Hepatocyte (in vitro differentiated cells): ENCODE data around the gene FLOT1. TPM values are rescaled to one million over a fixed set of nuclear protein-coding genes. Genes with fewer than 3 reads are reported as not detected.

Experiments used
- DNase-seq: peaks from one replicate; pipeline ENCODE4 v3.0.0-alpha.2; 2016; ENCODE audit warnings: low spot score
- H2AFZ ChIP-seq: fragments of 200-600 bp; sonication (generic); 2 replicates; pipeline ENCODE4 v1.6.0; 2016; ENCODE audit warnings: antibody characterized with exemption, mild to moderate bottlenecking
- H3K27ac ChIP-seq: fragments of 200-600 bp; sonication (generic); 2 replicates; pipeline ENCODE4 v1.5.1; 2016; ENCODE audit warnings: mild to moderate bottlenecking
- H3K27me3 ChIP-seq: fragments of 200-600 bp; sonication (generic); 2 replicates; pipeline ENCODE4 v1.6.1; 2016
- H3K36me3 ChIP-seq: fragments of 200-600 bp; sonication (generic); replicated peaks from 2 replicates; pipeline ENCODE4 v1.5.1; 2016; ENCODE audit warnings: low read depth; ENCODE audit not compliant: insufficient read depth
- H3K4me1 ChIP-seq: fragments of 200-600 bp; sonication (generic); 2 replicates; pipeline ENCODE4 v1.5.1; 2016; ENCODE audit warnings: mild to moderate bottlenecking, moderate library complexity; ENCODE audit not compliant: insufficient read depth
- H3K4me2 ChIP-seq: fragments of 200-600 bp; sonication (generic); 2 replicates; pipeline ENCODE4 v1.6.0; 2016
- H3K4me3 ChIP-seq: fragments of 200-600 bp; sonication (generic); 2 replicates; pipeline ENCODE4 v1.5.1; 2016; ENCODE audit warnings: mild to moderate bottlenecking
- H3K79me2 ChIP-seq: fragments of 200-600 bp; sonication (generic); 2 replicates; pipeline ENCODE4 v1.6.0; 2017; ENCODE audit warnings: mild to moderate bottlenecking
- H3K9me2 ChIP-seq: fragments of 200-600 bp; sonication (generic); replicated peaks from 2 replicates; pipeline ENCODE4 v1.6.0; 2017; ENCODE audit warnings: mild to moderate bottlenecking; ENCODE audit not compliant: insufficient read depth
- H3K9me3 ChIP-seq: fragments of 200-600 bp; sonication (generic); 2 replicates; pipeline ENCODE4 v1.5.1; 2016; ENCODE audit warnings: low read depth, mild to moderate bottlenecking
- H4K20me1 ChIP-seq: fragments of 200-600 bp; sonication (generic); 2 replicates; pipeline ENCODE4 v1.6.0; 2016; ENCODE audit warnings: mild to moderate bottlenecking; ENCODE audit not compliant: insufficient read depth, poor library complexity, severe bottlenecking
- CTCF ChIP-seq: fragments of 200-600 bp; sonication (generic); IDR thresholded peaks from 2 replicates; pipeline ENCODE4 v1.5.1; 2016; ENCODE audit warnings: antibody characterized with exemption, mild to moderate bottlenecking; ENCODE audit not compliant: poor library complexity
- EZH2 ChIP-seq: fragments of 200-600 bp; sonication (generic); IDR thresholded peaks from 2 replicates; pipeline ENCODE4 v1.6.1; 2016; ENCODE audit warnings: antibody characterized with exemption, mild to moderate bottlenecking, borderline replicate concordance
- EZH2phosphoT487 ChIP-seq: fragments of 200-600 bp; sonication (generic); IDR thresholded peaks from one replicate; pipeline ENCODE4 v1.6.1; 2018; ENCODE audit warnings: antibody characterized with exemption, mild to moderate bottlenecking, low read depth, moderate library complexity; ENCODE audit not compliant: unreplicated experiment, severe bottlenecking
- WGBS: methylation state at CpG from one replicate; pipeline ENCODE4 v1.1.6; 2016; ENCODE audit warnings: low lambda C conversion rate; ENCODE audit errors: missing lambda C conversion rate; 5-methylcytosine and 5-hydroxymethylcytosine counted together
- polyA plus RNA-seq: library from polyadenylated mRNA; unstranded; fragments of >200 nt; fragmentation: Nextera tagmentation; extraction: Ambion mirVana; gene quantifications from 2 replicates; pipeline ENCODE4 v1.2.1, GENCODE V29; 2016
- total RNA-seq: library from RNA; depleted of rRNA; stranded (reverse); fragments of >200 nt; gene quantifications from 2 replicates; pipeline ENCODE4 v1.2.3, GENCODE V29; 2014

Gene FLOT1
- total and polyA plus RNA-seq, 2 experiments from 2014 or later, result 93.5 to 144 TPM

DNA sequence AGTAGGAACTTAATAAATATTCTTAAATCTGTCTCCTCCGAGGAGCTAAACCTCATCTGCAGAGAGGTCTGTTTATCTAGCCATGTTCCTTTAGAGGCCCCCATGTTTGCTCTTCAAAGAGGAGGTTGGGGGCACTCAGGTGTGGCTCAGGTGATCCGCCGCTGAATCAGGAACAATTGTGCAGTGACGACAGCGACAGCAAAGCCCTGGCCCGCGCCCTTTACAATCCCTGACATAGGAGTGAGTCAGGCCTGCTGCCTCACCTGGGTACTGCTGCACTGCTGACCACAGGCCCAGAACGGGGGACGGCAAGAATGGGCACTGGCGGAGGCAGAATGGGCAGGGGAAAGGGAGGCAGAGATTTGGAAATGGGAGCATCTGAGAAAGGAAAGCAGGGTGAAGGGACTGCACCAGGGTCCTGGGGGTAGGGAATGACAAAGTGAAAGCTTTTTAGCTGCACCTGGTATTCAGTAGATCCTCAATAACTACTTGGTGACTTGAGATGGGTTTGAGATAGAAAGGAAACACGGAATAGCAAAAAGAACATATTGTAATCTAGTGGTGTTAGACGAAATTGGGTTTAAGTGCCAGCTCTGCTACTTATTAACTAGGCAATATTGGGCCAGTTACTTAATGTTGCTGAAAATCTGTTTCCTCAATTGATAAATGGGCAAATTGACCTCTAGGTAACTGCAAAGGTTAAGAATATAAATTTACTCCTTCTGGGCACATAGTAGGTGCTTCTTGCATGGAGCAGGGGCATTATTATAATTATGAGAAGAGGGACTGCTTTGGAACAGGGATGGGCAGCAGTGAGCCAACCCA lies 7.3 kb upstream of the FLOT1 start:
- DNase-seq, result peak; percentile 87
- Histone ChIP-seq H3K4me2 (peak overlapping the region; percentile 35), H3K9me2 (no peaks in the 10 kb centered on the region), H3K79me2 (no peaks in the 10 kb centered on the region), H3K4me3 (no peak overlapping the region), H2AFZ (no peak overlapping the region), H3K27me3 (no peaks in the 10 kb centered on the region), H4K20me1 (no peaks in the 10 kb centered on the region), H3K27ac (peak overlapping the region; percentile 91), H3K4me1 (peaks cover 48% of the 10 kb centered on the region), H3K36me3 (no peaks in the 10 kb centered on the region), H3K9me3 (no peaks in the 10 kb centered on the region)
- WGBS, result 59% methylated on average over 12 of the region's 12 CpGs
- TF ChIP-seq CTCF (no peak), EZH2 (no peak), EZH2phosphoT487 (no peak)

DNA sequence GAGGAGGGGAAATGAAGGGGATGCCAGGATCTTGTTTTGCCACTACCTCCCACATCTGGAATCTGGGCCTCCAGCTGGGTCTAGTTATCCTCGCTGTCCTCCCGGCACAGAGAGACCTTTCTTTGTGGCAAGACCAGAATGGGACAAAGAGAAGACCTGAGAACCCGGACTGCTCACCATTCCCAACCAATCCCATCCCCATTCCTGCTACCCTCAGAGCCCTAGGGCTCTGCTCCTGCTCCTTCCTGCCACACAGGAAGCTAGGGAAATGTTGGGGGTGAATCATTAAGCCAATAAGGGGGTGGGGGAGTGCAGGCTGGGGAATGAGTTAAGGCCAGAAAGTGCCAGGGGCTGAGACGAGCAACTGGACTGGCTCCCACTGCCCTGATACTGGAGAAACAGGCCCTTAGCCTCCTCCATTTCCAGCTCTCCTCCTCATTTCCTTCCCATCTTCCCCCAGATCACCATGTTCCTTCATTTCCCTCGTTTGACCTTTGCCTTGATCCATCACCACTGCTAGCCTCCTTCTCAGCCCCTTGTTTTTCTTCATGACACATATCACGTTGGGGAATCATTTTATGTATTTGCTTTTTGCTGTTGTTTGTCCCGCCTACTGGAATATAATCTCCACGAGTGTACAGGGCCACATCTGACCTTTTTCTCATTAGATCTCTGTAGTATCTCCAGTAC lies 6.5 kb upstream of the FLOT1 start:
- Histone ChIP-seq H3K4me2 (peak overlapping the region; percentile 21), H3K79me2 (peaks cover 2% of the 10 kb centered on the region), H3K4me3 (no peak overlapping the region), H3K9me3 (no peaks in the 10 kb centered on the region), H2AFZ (no peak overlapping the region), H3K9me2 (no peaks in the 10 kb centered on the region), H3K36me3 (no peaks in the 10 kb centered on the region), H4K20me1 (no peaks in the 10 kb centered on the region), H3K27ac (peak overlapping the region; percentile 91), H3K27me3 (no peaks in the 10 kb centered on the region), H3K4me1 (peaks cover 48% of the 10 kb centered on the region)
- TF ChIP-seq EZH2phosphoT487 (no peak), EZH2 (no peak), CTCF (no peak)
- 52% methylated on average over 8 of the region's 8 CpGs for WGBS
- DNase-seq, result no peak

- Histone ChIP-seq H3K4me2 (no peak overlapping the region), H2AFZ (no peak overlapping the region), H3K9me2 (no peaks in the 10 kb centered on the region), H3K27me3 (no peaks in the 10 kb centered on the region), H3K9me3 (no peaks in the 10 kb centered on the region), H3K79me2 (peaks cover 11% of the 10 kb centered on the region), H3K4me1 (peaks cover 46% of the 10 kb centered on the region), H4K20me1 (no peaks in the 10 kb centered on the region), H3K27ac (peak overlapping the region; percentile 91), H3K36me3 (no peaks in the 10 kb centered on the region), H3K4me3 (no peak overlapping the region)
- TF ChIP-seq EZH2phosphoT487, result no peak
- TF ChIP-seq EZH2, result no peak
- TF ChIP-seq CTCF, result no peak
- no peak for DNase-seq
- WGBS, result 52% methylated on average over 6 of the region's 6 CpGs
Observed at GRCh38 chr6:30747902-30748769, 5.6 kb upstream of the FLOT1 start.
